ENCODE results near the gene DCP1B. TPM values are rescaled to one million over a fixed set of nuclear protein-coding genes. Genes with fewer than 3 reads are reported as not detected.

Gene DCP1B
- total RNA-seq, 2 experiments from 2014 or later = 13.1 to 13.4 TPM

GRCh38 chr12:2014231-2014630 lies 10.0 kb upstream of the DCP1B start:
- Mint-ChIP-seq H3K4me3 (no peak overlapping the region), H3K27me3 (peaks cover 8% of the 10 kb centered on the region), H3K27ac (no peak overlapping the region), H3K9me3 (no peaks in the 10 kb centered on the region), H3K4me1 (ENCODE audit: low read depth) (peaks cover 10% of the 10 kb centered on the region), H3K36me3 (no peaks in the 10 kb centered on the region)
- DNase-seq = no peak
- intact Hi-C loops (cut with micrococcal nuclease) = no loop called here
- CTCF ChIA-PET = no interaction called here
- POLR2A ChIA-PET = no interaction called here

- H3K4me3 Mint-ChIP-seq = no peak overlapping the region
- intact Hi-C loops (cut with micrococcal nuclease) = no loop called here
- ChIA-PET CTCF (no interaction called here), POLR2A (no interaction called here)
- H3K9me3 Mint-ChIP-seq = no peaks in the 10 kb centered on the region
- no peak overlapping the region for H3K27ac Mint-ChIP-seq
- peaks cover 10% of the 10 kb centered on the region for H3K4me1 Mint-ChIP-seq (ENCODE audit: low read depth)
- DNase-seq = no peak
- H3K36me3 Mint-ChIP-seq = no peaks in the 10 kb centered on the region
- peaks cover 7% of the 10 kb centered on the region for H3K27me3 Mint-ChIP-seq
Observed at GRCh38 chr12:2013527-2014223, 9.4 kb upstream of the DCP1B start.

GRCh38 chr12:2013086-2013485 lies 8.8 kb upstream of the DCP1B start:
- Mint-ChIP-seq H3K27ac (no peak overlapping the region), H3K27me3 (peaks cover 4% of the 10 kb centered on the region), H3K4me3 (no peak overlapping the region), H3K4me1 (ENCODE audit: low read depth) (peaks cover 10% of the 10 kb centered on the region), H3K36me3 (no peaks in the 10 kb centered on the region), H3K9me3 (no peaks in the 10 kb centered on the region)
- DNase-seq = no peak
- ChIA-PET CTCF (interaction anchor here (1.4 kb wide), 1 partner anchor 8 kb away, joined by 3 read pairs; no protein-coding TSS in a partner anchor), POLR2A (no interaction called here)
- intact Hi-C loops (cut with micrococcal nuclease) = no loop called here

GRCh38 chr12:2011643-2012607 lies 7.7 kb upstream of the DCP1B start:
- peaks cover 2% of the 10 kb centered on the region for H3K4me1 Mint-ChIP-seq (ENCODE audit: low read depth)
- peaks cover 1% of the 10 kb centered on the region for H3K27me3 Mint-ChIP-seq
- H3K4me3 Mint-ChIP-seq = no peak overlapping the region
- POLR2A ChIA-PET = no interaction called here
- CTCF ChIA-PET = interaction anchor here (1.2 to 1.4 kb wide), 2 partner anchors 8 to 9 kb away, joined by 3 to 4 read pairs; no protein-coding TSS in a partner anchor
- no peak overlapping the region for H3K27ac Mint-ChIP-seq
- H3K9me3 Mint-ChIP-seq = no peaks in the 10 kb centered on the region
- intact Hi-C loops (cut with micrococcal nuclease) = no loop called here
- no peaks in the 10 kb centered on the region for H3K36me3 Mint-ChIP-seq
- no peak for DNase-seq

GRCh38 chr12:2009623-2010022 lies 5.4 kb upstream of the DCP1B start:
- no peak for DNase-seq
- no peaks in the 10 kb centered on the region for H3K27me3 Mint-ChIP-seq
- intact Hi-C loops (cut with micrococcal nuclease) = no loop called here
- no peak overlapping the region for H3K27ac Mint-ChIP-seq
- H3K9me3 Mint-ChIP-seq = no peaks in the 10 kb centered on the region
- POLR2A ChIA-PET = no interaction called here
- peaks cover 3% of the 10 kb centered on the region for H3K4me1 Mint-ChIP-seq (ENCODE audit: low read depth)
- H3K4me3 Mint-ChIP-seq = no peak overlapping the region
- CTCF ChIA-PET = no interaction called here
- H3K36me3 Mint-ChIP-seq = no peaks in the 10 kb centered on the region

GRCh38 chr12:2008677-2009076 lies 4.4 kb upstream of the DCP1B start:
- intact Hi-C loops (cut with micrococcal nuclease) = no loop called here
- POLR2A ChIA-PET = no interaction called here
- DNase-seq = no peak
- no peaks in the 10 kb centered on the region for H3K27me3 Mint-ChIP-seq
- no peak overlapping the region for H3K27ac Mint-ChIP-seq
- CTCF ChIA-PET = no interaction called here
- H3K36me3 Mint-ChIP-seq = peaks cover 6% of the 10 kb centered on the region
- no peak overlapping the region for H3K4me3 Mint-ChIP-seq
- H3K4me1 Mint-ChIP-seq (ENCODE audit: low read depth) = peaks cover 10% of the 10 kb centered on the region
- H3K9me3 Mint-ChIP-seq = no peaks in the 10 kb centered on the region

GRCh38 chr12:2003676-2004112 lies 563 bp downstream of the DCP1B start:
- CTCF ChIA-PET = interaction anchor here (0.7 to 1.6 kb wide), 2 partner anchors 64 to 331 kb away, joined by 3 to 10 read pairs; no protein-coding TSS in a partner anchor
- Mint-ChIP-seq H3K4me3 (peak overlapping the region; percentile 100), H3K4me1 (ENCODE audit: low read depth) (peaks cover 31% of the 10 kb centered on the region), H3K36me3 (peaks cover 9% of the 10 kb centered on the region), H3K27ac (peak overlapping the region; percentile 97), H3K9me3 (no peaks in the 10 kb centered on the region), H3K27me3 (no peaks in the 10 kb centered on the region)
- DNase-seq = no peak
- intact Hi-C loops (cut with micrococcal nuclease) = loop anchor here (1.0 kb wide), 2 partner anchors 9 to 32 kb away; no protein-coding TSS in a partner anchor
- POLR2A ChIA-PET = interaction anchor here (1.0 to 1.4 kb wide), 4 partner anchors 8 to 312 kb away, joined by 3 to 5 read pairs (median 4); no protein-coding TSS in a partner anchor

- H3K27me3 Mint-ChIP-seq = no peaks in the 10 kb centered on the region
- H3K27ac Mint-ChIP-seq = peak overlapping the region; percentile 46
- H3K4me3 Mint-ChIP-seq = no peak overlapping the region
- ChIA-PET POLR2A (interaction anchor here (1.2 kb wide), 1 partner anchor 8 kb away, joined by 5 read pairs; the partner anchor contains the start of gene DCP1B), CTCF (interaction anchor here (1.2 to 2.7 kb wide), 3 partner anchors 39 to 200 kb away, joined by 3 to 8 read pairs (median 3); no protein-coding TSS in a partner anchor)
- H3K4me1 Mint-ChIP-seq (ENCODE audit: low read depth) = peaks cover 43% of the 10 kb centered on the region
- peaks cover 39% of the 10 kb centered on the region for H3K36me3 Mint-ChIP-seq
- no peaks in the 10 kb centered on the region for H3K9me3 Mint-ChIP-seq
- DNase-seq = peak; percentile 33
- intact Hi-C loops (cut with micrococcal nuclease) = no loop called here
Observed at GRCh38 chr12:1995205-1995896, 8.9 kb downstream of the DCP1B start.

- no peaks in the 10 kb centered on the region for H3K9me3 Mint-ChIP-seq
- H3K4me1 Mint-ChIP-seq (ENCODE audit: low read depth) = peaks cover 40% of the 10 kb centered on the region
- no peak for DNase-seq
- ChIA-PET POLR2A (interaction anchor here (1.1 to 1.5 kb wide), 3 partner anchors 8 to 10 kb away, joined by 3 to 5 read pairs (median 4); partner anchors contain the start of gene DCP1B), CTCF (interaction anchor here (1.3 to 2.7 kb wide), 5 partner anchors 13 to 204 kb away, joined by 3 to 8 read pairs (median 4); no protein-coding TSS in a partner anchor)
- H3K36me3 Mint-ChIP-seq = peaks cover 37% of the 10 kb centered on the region
- intact Hi-C loops (cut with micrococcal nuclease) = loop anchor here (1.0 kb wide), 1 partner anchor 10 kb away; the partner anchor contains the start of gene DCP1B
- H3K4me3 Mint-ChIP-seq = no peak overlapping the region
- H3K27me3 Mint-ChIP-seq = no peaks in the 10 kb centered on the region
- H3K27ac Mint-ChIP-seq = peak overlapping the region; percentile 61
Observed at GRCh38 chr12:1994429-1995143, 9.7 kb downstream of the DCP1B start.

GRCh38 chr12:1993871-1994371 lies 10.3 kb downstream of the DCP1B start:
- no peaks in the 10 kb centered on the region for H3K9me3 Mint-ChIP-seq
- H3K36me3 Mint-ChIP-seq = peaks cover 37% of the 10 kb centered on the region
- CTCF ChIA-PET = interaction anchor here (1.3 to 2.7 kb wide), 5 partner anchors 12 to 203 kb away, joined by 3 to 8 read pairs (median 4); no protein-coding TSS in a partner anchor
- H3K27ac Mint-ChIP-seq = peak overlapping the region; percentile 65
- DNase-seq = peak; percentile 37
- POLR2A ChIA-PET = interaction anchor here (1.1 to 1.5 kb wide), 2 partner anchors 9 to 10 kb away, joined by 3 to 4 read pairs; partner anchors contain the start of gene DCP1B
- H3K4me1 Mint-ChIP-seq (ENCODE audit: low read depth) = peaks cover 40% of the 10 kb centered on the region
- no peaks in the 10 kb centered on the region for H3K27me3 Mint-ChIP-seq
- intact Hi-C loops (cut with micrococcal nuclease) = loop anchor here (1.0 kb wide), 1 partner anchor 10 kb away; the partner anchor contains the start of gene DCP1B
- H3K4me3 Mint-ChIP-seq = no peak overlapping the region

All from activated CD4-positive, alpha-beta memory T cell treated with anti-CD3 and anti-CD28 coated beads for 36 hours (primary cell).